Thymus (tissue), 2 donors: ENCODE data around the gene STIL. TPM values are rescaled to one million over a fixed set of nuclear protein-coding genes. Genes with fewer than 3 reads are reported as not detected.

Experiments used
- polyA plus RNA-seq: library from polyadenylated mRNA; stranded (reverse); fragments of 200-250 nt; gene quantifications from one replicate; pipeline ENCODE4 v1.2.3, GENCODE V29; 2013
- total RNA-seq: library from RNA; stranded (reverse); fragments of 120-200 nt; gene quantifications from one replicate; pipeline ENCODE4 v1.2.4, GENCODE V29; 2013
- donor health status: healthy.

STIL gene
- total and polyA plus RNA-seq, 2 donors: 1.1 to 17.7 TPM

Other genes with a start within 250 kb of the STIL start
- gene CYP4Z1, start 246.9 kb downstream of the STIL start, total RNA-seq: 0.42 TPM
- gene CYP4Z1, start 246.9 kb downstream of the STIL start, polyA plus RNA-seq: 1.7 TPM
- not detected for gene CYP4A22, start 176.7 kb downstream of the STIL start, total RNA-seq
- gene CYP4A22, start 176.7 kb downstream of the STIL start, polyA plus RNA-seq: 0.02 TPM
- 1.1 TPM for gene PDZK1IP1, start 124.1 kb downstream of the STIL start, total RNA-seq
- 16.4 TPM for gene PDZK1IP1, start 124.1 kb downstream of the STIL start, polyA plus RNA-seq
- 1.5 TPM for gene TAL1, start 81.9 kb downstream of the STIL start, total RNA-seq
- gene TAL1, start 81.9 kb downstream of the STIL start, polyA plus RNA-seq: 2.7 TPM
- gene CMPK1, start 19.6 kb upstream of the STIL start, total RNA-seq: 71.6 TPM
- gene CMPK1, start 19.6 kb upstream of the STIL start, polyA plus RNA-seq: 112 TPM
- 0.05 TPM for gene FOXE3, start 102.1 kb upstream of the STIL start, total RNA-seq
- 0.39 TPM for gene FOXE3, start 102.1 kb upstream of the STIL start, polyA plus RNA-seq
- 0.05 TPM for gene FOXD2, start 123.9 kb upstream of the STIL start, total RNA-seq
- gene FOXD2, start 123.9 kb upstream of the STIL start, polyA plus RNA-seq: 0.16 TPM